IPS-11a (cell line): ENCODE data around the gene TRIM42.

Experiments
- H3K4me3 ChIP-seq: one replicate; pipeline ENCODE4 v1.5.1; 2013; ENCODE audit warnings: low read depth, low read length, control low read depth

TRIM42 gene

GRCh38 chr3:140677764-140678163, at the start of gene TRIM42:
TSS of gene TRIM42 (plus strand) at chr3:140678064. CDS start at chr3:140678230, 166 bp downstream.
- no peak within 1 kb of the TSS for H3K4me3 ChIP-seq

DNA sequence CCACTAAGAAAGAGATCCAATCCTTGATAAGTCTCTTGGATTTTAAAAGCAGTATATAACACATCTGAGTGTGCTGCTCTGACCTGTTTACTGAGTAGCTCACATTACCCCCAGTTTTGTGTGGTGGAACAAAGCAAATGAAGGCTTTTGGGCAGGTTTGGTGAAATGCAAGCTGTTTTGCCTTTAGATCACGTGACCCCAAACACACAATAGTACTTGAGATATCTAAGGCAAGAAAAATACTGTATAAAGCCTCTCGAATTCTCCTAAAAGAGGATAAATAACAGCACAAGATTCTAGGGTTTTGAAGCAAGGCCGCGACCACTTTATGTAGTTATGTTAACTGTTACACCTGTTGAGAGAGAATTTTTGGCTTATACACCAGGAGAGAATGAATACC, 49.3 kb upstream of the TRIM42 start:
- no peak overlapping the region for H3K4me3 ChIP-seq

DNA sequence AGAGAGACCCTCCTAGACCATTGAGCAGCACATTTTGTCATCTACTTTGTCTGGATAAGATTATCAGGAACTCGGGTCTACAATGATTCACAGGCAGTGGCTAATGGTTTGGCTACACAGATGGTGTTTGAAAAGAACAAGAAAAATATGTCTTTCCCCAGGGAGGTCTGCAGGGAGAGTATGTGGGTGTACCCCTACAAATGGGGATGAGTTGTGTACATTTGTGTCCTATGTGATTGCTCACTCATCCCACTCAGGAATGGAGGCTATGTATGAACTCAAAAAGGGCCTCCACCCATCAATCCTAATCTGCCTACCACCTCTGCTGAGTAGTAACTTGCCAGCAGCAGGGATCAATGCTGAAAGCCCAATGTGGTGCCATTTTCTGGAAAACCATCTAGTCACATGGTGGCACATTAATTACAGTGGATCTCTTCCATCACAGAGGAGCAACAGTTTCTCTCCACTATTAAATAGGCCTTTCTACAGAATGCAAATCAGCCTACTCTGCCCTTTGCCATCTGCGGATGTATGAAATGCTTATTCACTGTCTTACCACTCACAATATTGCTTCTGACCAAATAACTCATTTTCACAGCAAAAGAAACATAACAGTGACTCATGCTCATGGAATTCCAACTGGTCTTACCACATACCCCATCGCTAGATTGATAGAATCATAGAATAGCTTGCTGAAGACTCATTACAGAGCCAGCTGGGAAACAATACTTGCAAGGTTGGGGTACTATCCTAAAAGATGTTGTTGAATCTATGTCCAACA, 48.3 kb upstream of the TRIM42 start:
- no peak overlapping the region for H3K4me3 ChIP-seq

DNA sequence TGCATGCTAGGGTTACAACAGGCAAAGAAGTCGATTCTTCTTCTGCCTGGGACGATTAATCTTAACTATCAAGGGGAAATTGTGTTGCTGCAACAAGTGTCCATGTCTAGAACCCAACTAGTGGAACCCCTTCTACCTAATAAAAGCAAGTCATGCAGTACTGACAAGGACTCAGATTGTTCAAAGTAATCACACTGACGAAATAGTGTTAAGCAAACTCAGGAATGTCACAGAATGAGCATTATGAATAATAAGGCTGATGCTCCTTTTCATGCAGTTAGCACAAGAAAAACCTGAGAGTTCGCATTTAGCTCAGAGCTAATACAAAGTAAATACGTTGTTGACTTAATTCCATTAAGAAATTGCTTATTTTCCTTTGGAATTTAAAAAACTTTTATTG, 47.5 kb upstream of the TRIM42 start:
- H3K4me3 ChIP-seq: no peak overlapping the region

DNA sequence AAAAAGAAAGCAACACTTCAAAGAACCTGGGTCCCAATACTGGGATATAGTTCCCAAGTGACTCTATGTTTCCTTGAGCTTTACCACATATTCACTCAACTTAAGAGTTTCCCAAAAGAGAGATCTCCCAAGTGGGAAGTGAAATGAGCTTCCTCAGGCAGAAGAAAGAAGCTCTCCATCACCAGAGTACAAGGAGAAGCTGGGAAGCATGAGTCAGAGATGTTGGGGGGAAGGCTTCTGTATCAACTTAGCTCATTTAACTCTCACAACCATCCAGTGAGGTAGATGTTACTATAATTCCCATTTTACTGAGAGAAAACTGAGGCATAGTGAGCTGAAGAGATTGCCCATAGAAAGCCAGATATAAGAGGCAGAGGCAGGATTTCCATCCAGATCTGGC, 47.0 kb upstream of the TRIM42 start:
- no peak overlapping the region for H3K4me3 ChIP-seq

DNA sequence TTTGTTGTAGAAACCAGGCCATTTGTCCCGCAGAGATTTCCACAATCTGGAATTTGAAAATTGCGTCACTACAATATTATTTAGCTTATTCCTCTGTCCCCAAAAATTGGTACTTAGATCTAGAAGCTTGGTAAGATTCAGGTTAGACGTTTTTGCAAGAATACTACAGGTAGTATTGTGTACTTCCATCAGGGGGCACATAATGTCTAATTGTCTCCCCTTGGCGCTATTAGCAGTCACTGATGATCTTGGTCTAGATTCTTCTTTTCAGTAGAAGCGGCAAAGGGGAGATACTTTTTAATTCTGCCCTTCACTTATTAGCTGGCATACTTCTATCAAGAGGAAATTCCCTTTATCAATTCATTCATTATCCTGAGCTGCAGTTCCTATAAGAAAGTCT, 42.6 kb upstream of the TRIM42 start:
- H3K4me3 ChIP-seq: no peak overlapping the region

- H3K4me3 ChIP-seq: no peak overlapping the region
Measured at GRCh38 chr3:140636406-140637138, 41.3 kb upstream of the TRIM42 start.

- H3K4me3 ChIP-seq: no peak overlapping the region
Measured at GRCh38 chr3:140651287-140651686, 26.6 kb upstream of the TRIM42 start.

DNA sequence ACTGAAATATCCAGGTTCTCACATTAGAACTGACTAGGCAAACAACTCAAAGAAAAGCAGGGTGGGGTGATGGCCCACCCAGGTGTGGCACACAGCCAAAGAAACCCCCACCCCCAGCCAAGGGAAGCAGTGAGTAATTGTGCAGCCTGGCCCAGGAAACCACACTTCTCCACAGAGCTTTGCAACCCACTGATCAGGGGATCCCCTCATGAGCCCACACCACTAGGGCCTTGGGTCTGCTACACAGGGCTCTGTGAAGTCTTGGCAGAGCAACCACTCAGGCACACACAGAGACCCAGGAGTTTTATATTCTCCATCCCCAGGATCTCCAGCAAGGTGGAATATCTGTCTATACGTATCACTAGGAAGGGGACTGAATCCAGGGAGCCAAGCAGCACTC, 22.2 kb upstream of the TRIM42 start:
- no peak overlapping the region for H3K4me3 ChIP-seq

- H3K4me3 ChIP-seq: no peak overlapping the region
Measured at GRCh38 chr3:140664111-140664510, 13.8 kb upstream of the TRIM42 start.

DNA sequence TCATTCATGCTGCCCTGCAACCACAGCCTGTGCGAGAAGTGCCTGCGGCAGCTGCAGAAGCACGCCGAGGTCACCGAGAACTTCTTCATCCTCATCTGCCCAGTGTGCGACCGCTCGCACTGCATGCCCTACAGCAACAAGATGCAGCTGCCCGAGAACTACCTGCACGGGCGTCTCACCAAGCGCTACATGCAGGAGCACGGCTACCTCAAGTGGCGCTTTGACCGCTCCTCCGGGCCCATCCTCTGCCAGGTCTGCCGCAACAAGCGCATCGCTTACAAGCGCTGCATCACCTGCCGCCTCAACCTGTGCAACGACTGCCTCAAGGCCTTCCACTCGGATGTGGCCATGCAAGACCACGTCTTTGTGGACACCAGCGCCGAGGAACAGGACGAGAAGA, 4.7 kb downstream of the TRIM42 start:
- H3K4me3 ChIP-seq: no peak overlapping the region

DNA sequence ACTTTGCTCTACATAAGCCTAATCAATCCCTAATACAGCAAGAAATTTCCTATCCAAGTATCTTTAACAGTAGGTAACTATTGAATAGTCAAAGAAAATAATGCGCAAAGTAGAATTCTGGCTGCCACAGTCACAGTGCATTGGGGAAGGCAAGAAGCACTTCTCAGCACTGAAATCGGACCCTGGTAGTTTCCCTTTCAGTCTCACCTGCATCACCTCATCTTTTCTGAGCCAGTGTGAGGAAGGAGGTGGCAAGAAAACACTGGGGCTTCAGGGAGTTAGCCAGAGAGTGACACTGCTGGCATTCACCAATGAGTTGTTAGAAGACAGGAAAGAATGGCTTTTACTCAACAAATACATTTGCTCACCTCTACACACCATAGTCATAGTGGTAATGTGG, 8.3 kb downstream of the TRIM42 start:
- H3K4me3 ChIP-seq: no peak overlapping the region

DNA sequence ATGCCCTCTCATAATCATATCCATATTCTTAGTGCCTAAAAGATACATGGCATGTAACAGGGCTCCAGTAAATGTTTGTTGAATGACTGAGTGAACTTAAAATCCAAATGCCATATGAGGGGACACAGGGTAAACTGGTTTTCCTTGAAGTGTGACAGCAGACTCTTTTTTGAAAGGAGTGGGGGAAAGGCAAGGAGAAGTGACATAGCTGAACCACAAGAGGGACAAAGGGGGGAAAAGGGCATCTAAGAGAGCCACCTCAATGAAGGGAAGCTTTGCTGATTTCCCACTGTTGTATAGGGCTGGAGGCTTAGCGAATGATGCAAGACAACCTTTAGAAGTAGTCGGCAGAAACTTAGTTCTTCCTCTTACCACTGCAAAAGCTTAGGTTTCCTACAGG, 9.1 kb downstream of the TRIM42 start:
- H3K4me3 ChIP-seq: no peak overlapping the region

- H3K4me3 ChIP-seq: no peak overlapping the region
Measured at GRCh38 chr3:140695361-140696061, 17.6 kb downstream of the TRIM42 start.

GRCh38 chr3:140699516-140700231, 21.8 kb downstream of the TRIM42 start:
- H3K4me3 ChIP-seq: no peak overlapping the region

DNA sequence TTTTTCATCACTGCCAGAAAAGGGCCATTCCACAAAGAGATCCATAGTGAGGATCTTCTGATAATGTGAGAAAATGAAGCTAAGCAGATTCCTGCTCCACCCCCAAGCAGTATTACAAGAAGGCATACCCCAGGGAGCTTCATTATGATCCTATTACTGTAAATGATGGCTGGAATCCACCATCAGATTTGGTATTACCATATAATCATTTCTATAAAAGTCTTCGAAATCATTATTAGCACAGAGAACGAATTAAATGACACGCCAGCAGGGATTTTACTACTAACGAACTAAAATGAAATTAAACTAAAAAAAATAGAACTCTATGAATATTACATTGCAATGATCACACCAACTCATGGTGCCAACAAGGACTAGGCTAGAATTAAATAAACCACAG, 24.4 kb downstream of the TRIM42 start:
- no peak overlapping the region for H3K4me3 ChIP-seq

GRCh38 chr3:140703496-140703895, 25.6 kb downstream of the TRIM42 start:
- no peak overlapping the region for H3K4me3 ChIP-seq

GRCh38 chr3:140704733-140705132, 26.9 kb downstream of the TRIM42 start:
- no peak overlapping the region for H3K4me3 ChIP-seq

- no peak overlapping the region for H3K4me3 ChIP-seq
Measured at GRCh38 chr3:140705954-140706353, 28.1 kb downstream of the TRIM42 start.

DNA sequence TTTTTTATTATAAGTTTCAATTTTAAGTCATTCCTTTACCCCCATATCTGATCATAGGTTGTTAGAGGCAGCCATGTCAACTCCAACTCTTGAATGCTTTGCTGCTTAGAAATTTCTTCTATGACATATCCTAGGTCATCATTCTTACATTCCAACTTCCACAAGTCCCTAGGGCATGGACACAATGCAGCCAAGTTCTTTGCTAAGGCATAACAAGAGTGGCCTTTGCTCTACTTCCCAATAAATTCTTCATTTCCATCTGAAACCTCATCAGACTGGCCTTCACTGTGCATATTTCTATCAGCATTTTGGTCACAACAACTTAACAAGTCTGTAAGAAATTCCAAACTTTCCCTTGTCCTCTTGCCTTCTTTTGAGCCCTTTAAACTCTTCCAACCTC, 28.5 kb downstream of the TRIM42 start:
- no peak overlapping the region for H3K4me3 ChIP-seq

DNA sequence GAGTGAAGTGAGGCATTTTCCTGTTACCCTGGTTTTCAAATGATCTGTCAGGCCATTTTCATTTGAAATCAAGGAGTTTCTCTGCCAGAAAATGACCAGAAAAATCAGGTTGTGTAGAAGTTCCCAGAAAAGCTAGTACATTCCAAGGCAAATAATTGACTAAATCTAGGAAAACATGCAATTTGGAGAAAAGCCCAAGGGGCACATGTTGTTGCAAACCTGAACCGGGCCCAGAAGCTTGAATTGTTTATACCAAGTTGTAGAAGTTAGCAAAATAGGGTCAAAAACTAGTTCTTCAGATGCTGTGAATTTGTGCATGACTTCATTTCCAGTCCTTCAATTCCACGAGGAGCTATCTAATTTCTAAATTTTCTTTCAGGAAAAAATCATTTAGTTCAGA, 31.0 kb downstream of the TRIM42 start:
- H3K4me3 ChIP-seq: no peak overlapping the region
